ENCODE data around the gene UBE2QL1. TPM values are rescaled to one million over a fixed set of nuclear protein-coding genes. Genes with fewer than 3 reads are reported as not detected.

Gene UBE2QL1
- total and polyA plus RNA-seq, 2 of the 8 experiments (the other 6 are each of a cell fraction or from before 2014, with no cell fraction given) = 0.43 to 0.65 TPM

DNA sequence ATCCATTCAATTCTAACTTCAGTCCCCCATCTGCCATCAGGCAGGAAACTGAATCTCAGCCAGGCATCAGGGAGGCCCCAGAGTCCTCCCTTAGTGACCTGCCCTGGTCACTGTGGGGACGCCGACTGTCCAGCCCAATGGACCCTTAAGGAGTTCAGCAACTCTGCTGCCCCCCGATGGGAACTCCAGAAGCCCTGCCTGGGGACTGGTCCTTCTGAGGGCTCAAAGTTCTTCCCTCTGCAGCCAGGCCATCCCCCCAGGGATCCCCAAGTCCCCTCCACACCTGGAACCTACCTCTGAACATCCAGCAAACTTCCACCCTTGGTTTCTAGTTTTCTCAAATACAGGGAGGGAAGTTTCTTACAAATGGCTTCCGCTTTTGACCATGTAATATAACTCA lies 76.8 kb downstream of the UBE2QL1 start:
- Histone ChIP-seq H2BK5ac (ENCODE audit: low read depth, low read length) (no peak overlapping the region), H3K9me3 (ENCODE audit: insufficient read depth in 2 of 2, low read depth in 1 of 2, low read length in 1 of 2) (no peaks in the 10 kb centered on the region), H2BK15ac (ENCODE audit: low read length) (no peak overlapping the region), H3K4me3 (ENCODE audit: extremely low read depth in 1 of 4, insufficient read depth in 2 of 4, low read depth in 3 of 4, low read length in 4 of 4) (no peak overlapping the region), H3K14ac (ENCODE audit: insufficient read length) (no peak overlapping the region), H3K79me1 (ENCODE audit: low read depth, low read length) (no peaks in the 10 kb centered on the region), H4K8ac (ENCODE audit: extremely low read depth, insufficient read depth, low read length) (no peak overlapping the region), H3K27ac (ENCODE audit: low read depth, low read length) (no peak overlapping the region), H3K23me2 (ENCODE audit: low read depth, low read length) (no peaks in the 10 kb centered on the region), H3K4ac (replicated peaks; ENCODE audit: insufficient read length, low read depth, low read length) (no peak overlapping the region), H4K20me1 (replicated peaks in 1 of 2; ENCODE audit: control insufficient read depth in 1 of 2, insufficient read depth in 2 of 2, low read length in 2 of 2) (no peaks in the 10 kb centered on the region), H2AFZ (ENCODE audit: low read length) (no peak overlapping the region), H3K9ac (replicated peaks in 1 of 4; ENCODE audit: extremely low read depth in 1 of 4, low read depth in 3 of 4, low read length in 3 of 4) (no peak overlapping the region), H3K18ac (ENCODE audit: extremely low read depth, low read length) (no peak overlapping the region), H2AK5ac (ENCODE audit: low read depth, low read length) (no peak overlapping the region), H2BK120ac (replicated peaks; ENCODE audit: low read depth, low read length) (no peak overlapping the region), H3K23ac (ENCODE audit: insufficient read length) (no peak overlapping the region), H3K79me2 (ENCODE audit: control insufficient read depth in 1 of 2, insufficient read depth in 2 of 2, low read length in 2 of 2) (no peaks in the 10 kb centered on the region), H3K4me1 (replicated peaks in 1 of 4; ENCODE audit: control insufficient read depth in 3 of 4, insufficient read depth in 4 of 4, low read length in 3 of 4) (no peaks in the 10 kb centered on the region), H2BK20ac (ENCODE audit: low read length) (no peak overlapping the region), H3K27me3 (replicated peaks in 1 of 4; ENCODE audit: control insufficient read depth in 3 of 4, extremely low read depth in 1 of 4, insufficient read depth in 3 of 4, low read length in 3 of 4) (no peaks in the 10 kb centered on the region; a peak in 1 of 7 replicates), H2BK12ac (ENCODE audit: low read depth, low read length) (no peak overlapping the region), H3K36me3 (ENCODE audit: control insufficient read depth in 2 of 4, insufficient read depth in 4 of 4, low read length in 3 of 4) (no peaks in the 10 kb centered on the region), H3K4me2 (ENCODE audit: insufficient read depth in 1 of 2, low read depth in 2 of 2, low read length in 2 of 2) (no peak overlapping the region), H4K5ac (ENCODE audit: insufficient read length, low read depth, low read length) (no peak overlapping the region), H4K91ac (replicated peaks; ENCODE audit: insufficient read length, low read length) (no peak overlapping the region), H3K56ac (replicated peaks; ENCODE audit: insufficient read length, low read depth, low read length) (no peak overlapping the region)
- FAIRE-seq (no peak), DNase-seq (ENCODE audit: low read depth in 1 of 2, low spot score in 2 of 2) (no peak)
- WGBS, 2 experiments (ENCODE audit: extremely low coverage in 1 of 2, insufficient coverage in 1 of 2, insufficient read length in 1 of 2, insufficient replicate concordance in 2 of 2, low coverage in 1 of 2, low lambda C conversion rate in 2 of 2, missing lambda C conversion rate in 1 of 2) = 90% methylated on average over 4 of the region's 4 CpGs; no CpG with 5 or more reads in 1 of the 2 experiments
- CTCF ChIA-PET (ENCODE audit: partially characterized antibody) = interaction anchor here (0.6 to 1.5 kb wide), 5 partner anchors 13 to 291 kb away, joined by 3 to 4 read pairs (median 4); no protein-coding TSS in a partner anchor
- TF ChIP-seq, protein P1, sequence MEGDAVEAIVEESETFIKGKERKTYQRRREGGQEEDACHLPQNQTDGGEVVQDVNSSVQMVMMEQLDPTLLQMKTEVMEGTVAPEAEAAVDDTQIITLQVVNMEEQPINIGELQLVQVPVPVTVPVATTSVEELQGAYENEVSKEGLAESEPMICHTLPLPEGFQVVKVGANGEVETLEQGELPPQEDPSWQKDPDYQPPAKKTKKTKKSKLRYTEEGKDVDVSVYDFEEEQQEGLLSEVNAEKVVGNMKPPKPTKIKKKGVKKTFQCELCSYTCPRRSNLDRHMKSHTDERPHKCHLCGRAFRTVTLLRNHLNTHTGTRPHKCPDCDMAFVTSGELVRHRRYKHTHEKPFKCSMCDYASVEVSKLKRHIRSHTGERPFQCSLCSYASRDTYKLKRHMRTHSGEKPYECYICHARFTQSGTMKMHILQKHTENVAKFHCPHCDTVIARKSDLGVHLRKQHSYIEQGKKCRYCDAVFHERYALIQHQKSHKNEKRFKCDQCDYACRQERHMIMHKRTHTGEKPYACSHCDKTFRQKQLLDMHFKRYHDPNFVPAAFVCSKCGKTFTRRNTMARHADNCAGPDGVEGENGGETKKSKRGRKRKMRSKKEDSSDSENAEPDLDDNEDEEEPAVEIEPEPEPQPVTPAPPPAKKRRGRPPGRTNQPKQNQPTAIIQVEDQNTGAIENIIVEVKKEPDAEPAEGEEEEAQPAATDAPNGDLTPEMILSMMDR (IDR thresholded peaks at IDR 0.05; ENCODE audit: control extremely low read depth in 1 of 3, insufficient read depth in 1 of 3, low read depth in 1 of 3, low read length in 3 of 3) = peak in 1 of 3 experiments; percentile 6; a peak in 1 of 4 replicates
- no peak for TF ChIP-seq CBX5 (IDR thresholded peaks at IDR 0.05; ENCODE audit: low read depth, low read length)
- TF ChIP-seq CBX8 (IDR thresholded peaks at IDR 0.05; ENCODE audit: borderline replicate concordance, low read depth, low read length) = no peak
- no peak for TF ChIP-seq JUN (IDR thresholded peaks at IDR 0.05; ENCODE audit: low read depth, low read length)
- TF ChIP-seq RAD21 (IDR thresholded peaks at IDR 0.05 in 1 of 2, conservative IDR thresholded peaks at IDR 0.05 in 1 of 2; ENCODE audit: low read depth in 2 of 2, low read length in 2 of 2) = peak in 1 of 2 experiments; percentile 20; a peak in 1 of 4 replicates
- POLR2A ChIA-PET (ENCODE audit: partially characterized antibody) = no interaction called here

All from H1 (cell line).